Activated CD4-positive, alpha-beta T cell treated with anti-CD3 and anti-CD28 coated beads for 48 hours (primary cell): ENCODE results near the gene CFAP74.

Experiments
- DNase-seq: peaks from one replicate; pipeline ENCODE4 v3.0.0-alpha.2; 2020

CFAP74 gene

GRCh38 chr1:2018217-2019171, 14.9 kb upstream of the CFAP74 start:
- DNase-seq: no peak

- no peak for DNase-seq
These were observed 12.5 kb upstream of the CFAP74 start for GRCh38 chr1:2016123-2016522.

- DNase-seq: no peak
These were observed 11.5 kb upstream of the CFAP74 start for GRCh38 chr1:2014741-2015735.

- no peak for DNase-seq
These were observed 10.6 kb upstream of the CFAP74 start for GRCh38 chr1:2014181-2014580.

- no peak for DNase-seq
These were observed 5.8 kb upstream of the CFAP74 start for GRCh38 chr1:2009101-2010053.

- DNase-seq: no peak
These were observed 1.3 kb upstream of the CFAP74 start for GRCh38 chr1:2004856-2005255.

- DNase-seq: no peak
These were observed 1.7 kb downstream of the CFAP74 start for GRCh38 chr1:2001773-2002411.

GRCh38 chr1:2000850-2001249, 2.7 kb downstream of the CFAP74 start:
- DNase-seq: no peak

- no peak for DNase-seq
These were observed 3.2 kb downstream of the CFAP74 start for GRCh38 chr1:2000432-2000831.

- no peak for DNase-seq
These were observed 6.0 kb downstream of the CFAP74 start for GRCh38 chr1:1997576-1997975.

- no peak for DNase-seq
These were observed 7.4 kb downstream of the CFAP74 start for GRCh38 chr1:1996207-1996651.

GRCh38 chr1:1994536-1994935, 9.1 kb downstream of the CFAP74 start:
- no peak for DNase-seq

GRCh38 chr1:1990222-1990621, 13.4 kb downstream of the CFAP74 start:
- no peak for DNase-seq

- no peak for DNase-seq
These were observed 13.8 kb downstream of the CFAP74 start for GRCh38 chr1:1989789-1990188.

- DNase-seq: no peak
These were observed 14.5 kb downstream of the CFAP74 start for GRCh38 chr1:1989102-1989542.

- DNase-seq: no peak
These were observed 15.3 kb downstream of the CFAP74 start for GRCh38 chr1:1988061-1988945.

GRCh38 chr1:1987142-1987510, 16.5 kb downstream of the CFAP74 start:
- no peak for DNase-seq

- no peak for DNase-seq
These were observed 17.0 kb downstream of the CFAP74 start for GRCh38 chr1:1986451-1987141.

GRCh38 chr1:1985375-1986050, 18.1 kb downstream of the CFAP74 start:
- DNase-seq: no peak
